ENCODE data around the gene ZC3H7B. TPM values are rescaled to one million over a fixed set of nuclear protein-coding genes. Genes with fewer than 3 reads are reported as not detected.

ZC3H7B gene
- total RNA-seq, 2 donors from 2014 or later: 56.7 to 79.1 TPM

DNA sequence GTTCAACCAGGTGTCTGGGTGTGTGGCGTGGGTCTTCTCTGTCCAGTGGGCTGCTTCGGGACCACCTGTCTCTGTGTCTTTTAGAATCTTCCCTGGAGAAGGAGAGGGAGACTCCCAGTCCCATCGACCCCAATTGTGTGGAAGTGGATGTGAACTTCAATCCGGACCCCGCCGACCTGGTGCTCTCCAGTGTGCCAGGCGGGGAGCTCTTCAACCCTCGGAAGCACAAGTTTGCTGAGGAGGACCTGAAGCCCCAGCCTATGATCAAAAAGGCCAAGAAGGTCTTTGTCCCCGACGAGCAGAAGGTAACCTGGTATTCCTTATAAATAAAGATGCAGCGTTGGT lies 92.7 kb downstream of the ZC3H7B start:
- TF ChIP-seq POLR2A (IDR thresholded peaks at IDR 0.05): no peak
- no peak for TF ChIP-seq POLR2AphosphoS5 (IDR thresholded peaks at IDR 0.05)
- TF ChIP-seq, protein P1, sequence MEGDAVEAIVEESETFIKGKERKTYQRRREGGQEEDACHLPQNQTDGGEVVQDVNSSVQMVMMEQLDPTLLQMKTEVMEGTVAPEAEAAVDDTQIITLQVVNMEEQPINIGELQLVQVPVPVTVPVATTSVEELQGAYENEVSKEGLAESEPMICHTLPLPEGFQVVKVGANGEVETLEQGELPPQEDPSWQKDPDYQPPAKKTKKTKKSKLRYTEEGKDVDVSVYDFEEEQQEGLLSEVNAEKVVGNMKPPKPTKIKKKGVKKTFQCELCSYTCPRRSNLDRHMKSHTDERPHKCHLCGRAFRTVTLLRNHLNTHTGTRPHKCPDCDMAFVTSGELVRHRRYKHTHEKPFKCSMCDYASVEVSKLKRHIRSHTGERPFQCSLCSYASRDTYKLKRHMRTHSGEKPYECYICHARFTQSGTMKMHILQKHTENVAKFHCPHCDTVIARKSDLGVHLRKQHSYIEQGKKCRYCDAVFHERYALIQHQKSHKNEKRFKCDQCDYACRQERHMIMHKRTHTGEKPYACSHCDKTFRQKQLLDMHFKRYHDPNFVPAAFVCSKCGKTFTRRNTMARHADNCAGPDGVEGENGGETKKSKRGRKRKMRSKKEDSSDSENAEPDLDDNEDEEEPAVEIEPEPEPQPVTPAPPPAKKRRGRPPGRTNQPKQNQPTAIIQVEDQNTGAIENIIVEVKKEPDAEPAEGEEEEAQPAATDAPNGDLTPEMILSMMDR (IDR thresholded peaks at IDR 0.05): no peak
- intact Hi-C loops (cut with DNase I): no loop called here
- no peaks in the 10 kb centered on the region for H3K27me3 ChIP-seq (replicated peaks; ENCODE audit: insufficient read depth)
- no peaks in the 10 kb centered on the region for H3K9me3 ChIP-seq
- peak overlapping the region; percentile 5 to 37 for H3K27ac ChIP-seq
- no peaks in the 10 kb centered on the region for H3K4me1 ChIP-seq (replicated peaks)
- no peak for DNase-seq (ENCODE audit: low spot score)
- H3K4me3 ChIP-seq: no peak overlapping the region
- peaks cover 0 to 21% of the 10 kb centered on the region in 2 donors for H3K36me3 ChIP-seq
- WGBS: 90% methylated on average over 11 of the region's 11 CpGs

DNA sequence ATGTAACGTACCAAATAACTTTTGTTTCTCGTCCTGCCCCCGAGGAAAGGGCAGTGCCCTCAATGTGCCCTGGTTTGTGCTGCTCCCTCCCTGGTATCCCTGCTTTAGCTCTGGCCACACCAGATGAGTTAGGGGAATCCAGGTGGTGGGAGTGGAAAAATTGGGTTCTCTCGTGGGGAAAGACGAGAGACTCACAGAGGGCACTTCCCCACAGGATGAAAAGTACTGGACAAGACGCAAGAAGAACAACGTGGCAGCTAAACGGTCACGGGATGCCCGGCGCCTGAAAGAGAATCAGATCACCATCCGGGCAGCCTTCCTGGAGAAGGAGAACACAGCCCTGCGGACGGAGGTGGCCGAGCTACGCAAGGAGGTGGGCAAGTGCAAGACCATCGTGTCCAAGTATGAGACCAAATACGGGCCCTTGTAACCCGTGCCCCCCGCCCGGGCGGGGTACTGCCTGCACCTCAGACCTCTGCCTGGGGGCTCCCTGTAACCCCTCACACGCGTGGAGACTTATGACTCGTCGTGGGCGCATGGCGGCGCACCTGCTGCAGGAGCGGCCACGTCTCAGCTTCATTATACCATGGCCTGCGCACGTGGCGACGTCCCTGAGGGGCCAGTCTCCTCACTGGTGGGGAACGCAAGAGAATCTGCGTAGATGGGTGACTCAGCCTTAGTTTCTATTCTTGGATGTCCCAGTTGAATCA lies 94.4 kb downstream of the ZC3H7B start:
- no peak for DNase-seq (ENCODE audit: low spot score)
- TF ChIP-seq POLR2A (IDR thresholded peaks at IDR 0.05) (no peak), POLR2AphosphoS5 (IDR thresholded peaks at IDR 0.05) (no peak)
- TF ChIP-seq, protein P1 (IDR thresholded peaks at IDR 0.05): no peak
- Histone ChIP-seq H3K27me3 (replicated peaks; ENCODE audit: insufficient read depth) (no peaks in the 10 kb centered on the region), H3K27ac (no peak overlapping the region), H3K4me3 (no peak overlapping the region), H3K9me3 (no peaks in the 10 kb centered on the region), H3K4me1 (replicated peaks) (no peaks in the 10 kb centered on the region), H3K36me3 (peaks cover 0 to 21% of the 10 kb centered on the region in 2 donors)
- intact Hi-C loops (cut with DNase I): no loop called here
- 93% methylated on average over 36 of the region's 37 CpGs for WGBS

DNA sequence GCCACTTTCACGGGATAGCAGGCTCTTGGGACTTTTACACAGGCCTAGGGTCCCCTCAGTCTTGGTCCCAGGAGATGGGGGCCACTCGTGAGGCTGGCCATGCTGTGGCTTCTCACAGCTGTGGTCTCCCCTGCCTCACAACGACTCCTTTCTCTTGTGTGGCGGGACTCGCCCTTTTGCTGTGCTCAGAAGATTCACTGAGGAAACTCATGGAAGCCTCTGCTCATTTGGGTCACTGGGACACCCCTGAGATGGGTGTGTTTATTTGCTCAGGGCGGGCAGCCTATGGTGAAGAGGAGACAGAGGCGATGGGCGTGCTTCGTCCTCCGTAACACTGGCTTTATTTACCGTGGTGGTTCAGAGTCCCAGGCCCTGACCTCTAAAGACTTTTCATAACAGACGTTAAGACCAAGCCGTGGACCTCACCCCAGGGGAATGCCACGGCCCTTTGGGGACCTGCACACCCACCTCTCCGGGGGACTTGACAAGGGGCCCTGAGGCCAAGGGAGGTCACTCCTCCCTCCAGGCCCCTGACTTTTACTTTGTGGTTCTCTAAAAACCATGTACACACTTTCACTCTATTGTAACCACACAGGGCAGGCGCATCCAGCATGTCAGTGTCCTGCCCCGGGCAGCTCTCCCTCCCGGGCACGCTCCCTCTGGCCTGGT lies 96.0 kb downstream of the ZC3H7B start:
- H3K9me3 ChIP-seq: no peaks in the 10 kb centered on the region
- H3K36me3 ChIP-seq: peaks cover 0 to 21% of the 10 kb centered on the region in 2 donors
- H3K4me3 ChIP-seq: no peak overlapping the region
- TF ChIP-seq, protein P1 (IDR thresholded peaks at IDR 0.05): no peak
- H3K4me1 ChIP-seq (replicated peaks): peaks cover 4% of the 10 kb centered on the region
- intact Hi-C loops (cut with DNase I): no loop called here
- DNase-seq (ENCODE audit: low spot score): no peak
- 71% methylated on average over 19 of the region's 19 CpGs for WGBS
- peak overlapping the region in 1 of 2 donors; percentile 8 for H3K27ac ChIP-seq
- H3K27me3 ChIP-seq (replicated peaks; ENCODE audit: insufficient read depth): no peaks in the 10 kb centered on the region

DNA sequence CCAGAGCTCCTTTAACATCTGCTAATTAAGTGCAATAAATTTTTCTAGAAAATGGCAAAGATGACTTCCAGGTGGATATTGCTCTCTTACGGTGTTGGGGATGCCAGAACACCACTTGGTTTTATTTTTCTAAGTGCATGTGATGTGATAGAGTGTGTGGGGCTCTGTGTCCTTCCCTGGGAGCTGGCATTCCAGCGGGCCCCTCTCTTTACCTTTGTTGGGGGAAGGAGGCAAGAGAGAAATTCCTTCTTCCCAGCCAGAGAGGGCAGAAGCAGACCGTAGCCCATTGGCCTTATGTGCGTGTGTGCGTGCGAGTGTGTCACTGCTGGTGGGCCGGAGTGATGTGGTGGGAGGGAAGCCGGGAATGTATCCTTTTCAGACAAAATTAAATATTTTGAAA lies 97.6 kb downstream of the ZC3H7B start:
- DNase-seq (ENCODE audit: low spot score): no peak
- TF ChIP-seq POLR2A (IDR thresholded peaks at IDR 0.05): no peak
- TF ChIP-seq, protein P1 (IDR thresholded peaks at IDR 0.05): no peak
- no peak for TF ChIP-seq POLR2AphosphoS5 (IDR thresholded peaks at IDR 0.05)
- H3K27ac ChIP-seq: no peak overlapping the region
- 82% methylated on average over 8 of the region's 8 CpGs for WGBS
- no peaks in the 10 kb centered on the region for H3K27me3 ChIP-seq (replicated peaks; ENCODE audit: insufficient read depth)
- intact Hi-C loops (cut with DNase I): no loop called here
- H3K4me3 ChIP-seq: no peak overlapping the region
- H3K9me3 ChIP-seq: no peaks in the 10 kb centered on the region
- H3K36me3 ChIP-seq: peaks cover 0 to 21% of the 10 kb centered on the region in 2 donors
- H3K4me1 ChIP-seq (replicated peaks): peaks cover 4% of the 10 kb centered on the region

Data from prostate gland (tissue), 2 donors.